MM.1S (cell line): ENCODE measurements around the gene CUEDC2.

ENCODE experiments used
- DNase-seq: peaks from one replicate; pipeline ENCODE4 v3.0.0-alpha.2; 2015
- H2AFZ ChIP-seq: fragments of 300-600 bp; sonication (generic); 2 replicates; pipeline ENCODE4 v1.6.0; 2016; ENCODE audit warnings: antibody characterized with exemption, low read length
- H3F3A ChIP-seq: fragments of 300-600 bp; sonication (generic); 2 replicates; pipeline ENCODE4 v1.6.1; 2016; ENCODE audit warnings: mild to moderate bottlenecking, antibody characterized with exemption, low read length, moderate library complexity, mixed read lengths; ENCODE audit not compliant: insufficient read depth
- H3K27ac ChIP-seq: fragments of 300-600 bp; sonication (generic); 2 replicates; pipeline ENCODE4 v1.5.1; 2016; ENCODE audit warnings: mild to moderate bottlenecking, low read length
- H3K27me3 ChIP-seq: fragments of 300-600 bp; sonication (generic); replicated peaks from 2 replicates; pipeline ENCODE4 v1.6.0; 2016; ENCODE audit warnings: low read length; ENCODE audit not compliant: insufficient read depth
- H3K36me3 ChIP-seq: fragments of 300-600 bp; sonication (generic); replicated peaks from 2 replicates; pipeline ENCODE4 v1.6.1; 2016; ENCODE audit warnings: mild to moderate bottlenecking, low read length, mixed read lengths; ENCODE audit not compliant: insufficient read depth
- H3K4me1 ChIP-seq: fragments of 300-600 bp; sonication (generic); 2 replicates; pipeline ENCODE4 v1.6.1; 2016; ENCODE audit warnings: low read length, mixed read lengths
- H3K4me2 ChIP-seq: fragments of 300-600 bp; sonication (generic); 2 replicates; pipeline ENCODE4 v1.6.0; 2016; ENCODE audit warnings: low read depth, low read length
- H3K4me3 ChIP-seq: fragments of 300-600 bp; sonication (generic); 2 replicates; pipeline ENCODE4 v1.5.1; 2016; ENCODE audit warnings: low read length, mixed read lengths
- H3K79me2 ChIP-seq: fragments of 300-600 bp; sonication (generic); 2 replicates; pipeline ENCODE4 v1.6.1; 2016; ENCODE audit warnings: mixed run types, low read length, mixed read lengths
- H3K9ac ChIP-seq: fragments of 300-600 bp; sonication (generic); 2 replicates; pipeline ENCODE4 v1.6.1; 2016; ENCODE audit warnings: low read length, mixed read lengths
- H3K9me2 ChIP-seq: fragments of 300-600 bp; sonication (generic); replicated peaks from 2 replicates; pipeline ENCODE4 v1.6.1; 2016; ENCODE audit warnings: mild to moderate bottlenecking, low read length, mixed read lengths; ENCODE audit not compliant: insufficient read depth
- H3K9me3 ChIP-seq: fragments of 300-600 bp; sonication (generic); replicated peaks from 2 replicates; pipeline ENCODE4 v1.6.1; 2016; ENCODE audit warnings: mild to moderate bottlenecking, low read length, mixed read lengths; ENCODE audit not compliant: insufficient read depth
- H4K20me1 ChIP-seq: fragments of 300-600 bp; sonication (generic); 2 replicates; pipeline ENCODE4 v1.6.1; 2016; ENCODE audit warnings: mild to moderate bottlenecking, low read length, moderate library complexity, mixed read lengths; ENCODE audit not compliant: insufficient read depth
- CTCF ChIP-seq: fragments of 300-600 bp; sonication (generic); IDR thresholded peaks from 2 replicates; pipeline ENCODE4 v1.5.1; 2016; ENCODE audit warnings: antibody characterized with exemption, low read length, mixed read lengths
- EZH2 ChIP-seq: fragments of 300-600 bp; sonication (generic); optimal IDR thresholded peaks from 2 replicates; pipeline ENCODE3; 2017; ENCODE audit warnings: low read depth, mild to moderate bottlenecking, antibody characterized with exemption, low read length, mixed read lengths
- EZH2phosphoT487 ChIP-seq: fragments of 300-600 bp; sonication (generic); IDR thresholded peaks from 2 replicates; pipeline ENCODE4 v1.6.1; 2018; ENCODE audit warnings: antibody characterized with exemption, low read length

CUEDC2 gene

GRCh38 chr10:102476466-102477141 is 44.2 kb upstream of the CUEDC2 start:
- Histone ChIP-seq H3K4me2 (no peak overlapping the region), H2AFZ (no peak overlapping the region), H3K9me2 (no peaks in the 10 kb centered on the region), H3K4me1 (no peaks in the 10 kb centered on the region), H3K79me2 (no peaks in the 10 kb centered on the region), H3F3A (peaks cover 5% of the 10 kb centered on the region; the same call in 1 of the 2 replicates), H3K4me3 (no peak overlapping the region), H3K36me3 (no peaks in the 10 kb centered on the region), H3K9me3 (no peaks in the 10 kb centered on the region), H3K27me3 (no peaks in the 10 kb centered on the region), H3K27ac (no peak overlapping the region), H4K20me1 (no peaks in the 10 kb centered on the region), H3K9ac (no peak overlapping the region)
- no peak for DNase-seq
- TF ChIP-seq EZH2phosphoT487, result no peak
- TF ChIP-seq EZH2, result no peak
- TF ChIP-seq CTCF, result no peak

GRCh38 chr10:102475451-102476040 is 43.2 kb upstream of the CUEDC2 start:
- H3K9me3 ChIP-seq, result no peaks in the 10 kb centered on the region
- no peaks in the 10 kb centered on the region for H4K20me1 ChIP-seq
- H3F3A ChIP-seq, result peaks cover 5% of the 10 kb centered on the region; the same call in 1 of the 2 replicates
- H3K9me2 ChIP-seq, result no peaks in the 10 kb centered on the region
- no peaks in the 10 kb centered on the region for H3K36me3 ChIP-seq
- no peaks in the 10 kb centered on the region for H3K4me1 ChIP-seq
- H3K4me2 ChIP-seq, result no peak overlapping the region
- TF ChIP-seq EZH2 (no peak), EZH2phosphoT487 (no peak), CTCF (no peak)
- no peak overlapping the region for H3K4me3 ChIP-seq
- no peaks in the 10 kb centered on the region for H3K27me3 ChIP-seq
- no peak overlapping the region for H3K9ac ChIP-seq
- no peak overlapping the region for H2AFZ ChIP-seq
- no peak overlapping the region for H3K27ac ChIP-seq
- no peaks in the 10 kb centered on the region for H3K79me2 ChIP-seq
- DNase-seq, result no peak

- H3K4me1 ChIP-seq, result no peaks in the 10 kb centered on the region
- no peaks in the 10 kb centered on the region for H3K9me3 ChIP-seq
- no peaks in the 10 kb centered on the region for H3F3A ChIP-seq
- no peaks in the 10 kb centered on the region for H3K79me2 ChIP-seq
- DNase-seq, result no peak
- TF ChIP-seq CTCF, result no peak
- no peak for TF ChIP-seq EZH2
- no peak for TF ChIP-seq EZH2phosphoT487
- no peak overlapping the region for H3K4me2 ChIP-seq
- H3K9ac ChIP-seq, result no peak overlapping the region
- no peaks in the 10 kb centered on the region for H3K36me3 ChIP-seq
- no peak overlapping the region for H3K27ac ChIP-seq
- no peak overlapping the region for H3K4me3 ChIP-seq
- no peaks in the 10 kb centered on the region for H3K9me2 ChIP-seq
- no peaks in the 10 kb centered on the region for H4K20me1 ChIP-seq
- no peaks in the 10 kb centered on the region for H3K27me3 ChIP-seq
- no peak overlapping the region for H2AFZ ChIP-seq
Observed at GRCh38 chr10:102473445-102474331, 41.3 kb upstream of the CUEDC2 start.
